Cardiac septum (tissue), 1 donor: ENCODE measurements around the gene ROBO2. TPM values are rescaled to one million over a fixed set of nuclear protein-coding genes. Genes with fewer than 3 reads are reported as not detected.

Source experiments
- DNase-seq: peaks from one replicate; pipeline ENCODE4 v3.0.0-alpha.2; 2020; ENCODE audit warnings: low spot score
- intact Hi-C: fragments of 100-400 bp; cut with DNase I; formaldehyde crosslinking; loops from one replicate; pipeline ENCODE4 v1.14.0; 2022
- total RNA-seq: library from RNA; stranded (reverse); fragmentation: NEBNext Ultra II Directional; extraction: Animal tissue kit (Norgen Biotek cat#: 25700); gene quantifications from one replicate; pipeline ENCODE4 v1.2.1, GENCODE V29; 2021
- donor health status: DM: no; HTN: no; CAD: no.

The ROBO2 gene
- total RNA-seq, 1 donor from 2014 or later = 0.11 TPM

DNA sequence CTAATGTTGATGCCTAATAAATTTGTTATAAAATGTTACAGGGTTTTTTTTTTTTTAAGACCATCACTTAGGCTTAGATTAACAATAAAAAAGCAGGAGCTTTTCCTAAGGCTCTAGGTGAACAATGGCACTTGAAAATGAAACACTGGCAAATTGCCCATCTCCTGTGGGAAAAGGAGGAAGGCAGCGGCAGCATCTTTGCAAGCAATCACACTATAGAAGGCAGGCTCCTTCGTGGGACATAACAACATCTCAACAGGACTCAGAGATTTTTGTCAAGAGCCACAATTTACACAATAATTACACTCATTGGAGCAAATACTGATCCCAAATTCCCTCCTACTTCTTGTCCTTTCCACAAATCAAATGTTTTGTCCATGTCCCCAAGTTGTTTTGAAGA lies 646.7 kb downstream of the ROBO2 start:
- intact Hi-C loops = no loop called here
- DNase-seq = no peak

DNA sequence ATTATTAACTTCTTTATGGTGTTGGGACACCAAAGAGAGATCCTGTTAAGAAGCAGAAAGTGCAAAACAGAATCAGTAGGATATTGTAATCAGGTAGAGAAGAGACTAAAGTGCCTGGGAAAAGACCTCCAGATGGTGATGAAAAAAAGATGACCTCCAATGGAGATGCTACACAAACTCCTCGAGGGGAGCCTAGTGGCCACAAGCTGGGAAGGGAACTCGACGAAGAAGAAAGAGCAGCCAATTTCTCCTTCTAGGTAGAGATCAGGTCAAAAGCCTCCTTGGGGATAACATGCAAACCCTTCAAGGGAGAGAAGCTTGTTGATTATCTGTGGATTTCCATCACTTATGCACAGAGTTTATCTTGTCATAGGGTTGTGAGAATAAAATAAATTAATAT lies 647.6 kb downstream of the ROBO2 start:
- intact Hi-C loops = no loop called here
- no peak for DNase-seq

DNA sequence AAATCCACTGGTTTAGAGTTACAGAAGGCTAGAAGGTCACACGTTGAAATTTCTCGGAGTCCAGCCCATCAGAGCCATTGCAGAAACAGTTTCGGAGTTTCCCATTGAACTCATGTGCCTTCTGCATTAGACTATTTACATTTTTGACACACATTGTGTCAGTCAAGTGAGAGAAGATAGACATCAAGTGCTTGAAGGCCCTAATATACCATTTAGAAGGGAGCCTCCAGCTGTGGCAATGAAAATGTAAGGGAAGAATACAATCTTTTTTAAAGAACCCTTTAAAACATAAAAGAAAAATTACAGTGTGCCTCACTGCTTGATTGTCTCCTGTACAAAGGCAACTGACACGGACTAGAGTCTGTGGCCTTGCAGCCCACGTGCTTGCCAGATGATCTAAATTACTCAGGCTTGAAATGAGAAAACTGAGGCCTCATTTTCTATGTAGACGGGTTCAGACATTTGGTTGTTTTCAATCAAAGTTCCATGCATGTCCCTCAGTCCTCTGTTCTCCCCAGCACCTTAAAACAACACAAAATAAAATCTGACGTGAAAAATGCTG lies 650.5 kb downstream of the ROBO2 start:
- no peak for DNase-seq
- intact Hi-C loops = no loop called here

DNA sequence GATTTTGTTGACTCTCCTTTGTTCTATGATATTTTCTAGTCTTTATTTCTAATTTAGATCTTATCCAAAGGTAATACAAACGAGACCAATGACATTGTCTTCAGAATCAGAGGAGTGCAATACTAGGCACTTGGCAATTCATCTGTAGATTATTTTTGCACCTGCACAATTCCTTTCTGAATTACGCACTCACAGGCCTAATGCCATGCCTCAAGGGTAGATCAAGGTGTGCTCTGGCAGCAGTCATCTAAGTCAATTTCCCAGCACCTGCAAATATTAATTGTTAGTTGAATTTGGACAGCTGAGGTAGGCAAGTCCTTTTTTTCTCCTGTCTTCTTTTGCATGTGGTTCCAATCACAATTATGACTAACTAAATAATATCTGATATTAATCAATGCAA lies 653.2 kb downstream of the ROBO2 start:
- intact Hi-C loops = no loop called here
- DNase-seq = no peak

DNA sequence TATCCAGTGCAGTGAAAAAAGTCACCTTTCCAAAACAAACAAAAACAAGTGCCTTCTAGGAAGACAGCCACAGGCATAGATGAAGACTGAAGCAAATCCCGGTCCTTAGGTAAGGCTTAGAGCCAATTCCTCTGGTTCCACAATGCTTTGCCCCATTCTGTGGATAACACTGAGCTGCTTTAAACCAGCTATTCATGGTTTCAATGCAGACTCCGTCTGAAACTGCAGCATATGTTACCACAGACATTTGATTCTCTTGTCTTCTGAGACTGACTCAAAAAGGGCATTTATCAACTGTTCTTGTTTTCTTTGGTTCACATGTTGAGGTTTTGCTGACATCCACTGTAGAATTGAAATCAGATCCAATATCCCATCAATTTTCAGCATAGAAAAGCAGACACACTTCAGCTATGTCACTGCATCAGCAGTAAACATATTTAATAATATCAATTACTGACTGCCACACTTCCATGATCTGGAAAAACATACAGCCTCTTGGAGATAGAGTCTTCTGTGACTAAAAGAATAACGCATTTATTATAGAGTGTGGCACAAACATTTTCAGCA lies 659.3 kb downstream of the ROBO2 start:
- intact Hi-C loops = no loop called here

More for the DNA sequence above, 659.3 kb downstream of the ROBO2 start:
- no peak for DNase-seq
